ENCODE measurements around the gene ELOF1.

Gene ELOF1

DNA sequence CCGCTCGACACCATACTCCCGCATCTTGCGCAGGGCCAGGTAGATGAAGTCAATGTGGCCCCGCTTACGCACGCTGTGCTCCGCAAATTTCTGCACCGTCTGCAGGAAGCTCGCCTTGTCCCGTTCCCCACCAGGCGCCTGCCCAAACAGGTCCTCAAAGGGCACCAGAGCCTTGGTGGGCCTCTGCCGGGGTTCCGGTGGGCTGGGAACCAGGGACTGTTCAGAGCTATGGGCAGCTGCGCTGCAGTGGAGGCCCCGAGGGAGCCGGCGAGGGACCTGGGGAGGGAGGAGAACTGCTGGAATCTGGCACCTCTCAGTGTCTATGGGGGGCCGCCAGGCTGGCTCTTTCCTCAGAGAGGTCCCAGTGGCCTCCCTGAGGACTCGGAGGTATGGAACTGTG is 45.1 kb downstream of the ELOF1 start:
- POLR2A ChIA-PET: no interaction called here
- CTCF ChIA-PET: interaction anchor here (0.6 kb wide), 1 partner anchor 206 kb away, joined by 3 read pairs; no protein-coding TSS in a partner anchor
- TF ChIP-seq ZNF10 (tag by site-specific recombination; IDR thresholded peaks at IDR 0.05) (no peak), ZFP37 (tag by site-specific recombination; IDR thresholded peaks at IDR 0.05) (no peak), ZNF624 (tag by site-specific recombination; IDR thresholded peaks at IDR 0.05) (no peak), ZBTB7A (tag by site-specific recombination; IDR thresholded peaks at IDR 0.05; ENCODE audit: low read depth) (no peak), ZNF596 (tag by site-specific recombination; IDR thresholded peaks at IDR 0.05) (no peak), ZNF350 (tag by site-specific recombination; IDR thresholded peaks at IDR 0.05) (no peak), ZNF610 (tag by site-specific recombination; IDR thresholded peaks at IDR 0.05; ENCODE audit: borderline replicate concordance) (no peak), OSR2 (tag by site-specific recombination; IDR thresholded peaks at IDR 0.05) (no peak), ZNF626 (tag by site-specific recombination; IDR thresholded peaks at IDR 0.05) (no peak), ZNF48 (tag by site-specific recombination; IDR thresholded peaks at IDR 0.05) (no peak)
- TF ChIP-seq, protein P1, sequence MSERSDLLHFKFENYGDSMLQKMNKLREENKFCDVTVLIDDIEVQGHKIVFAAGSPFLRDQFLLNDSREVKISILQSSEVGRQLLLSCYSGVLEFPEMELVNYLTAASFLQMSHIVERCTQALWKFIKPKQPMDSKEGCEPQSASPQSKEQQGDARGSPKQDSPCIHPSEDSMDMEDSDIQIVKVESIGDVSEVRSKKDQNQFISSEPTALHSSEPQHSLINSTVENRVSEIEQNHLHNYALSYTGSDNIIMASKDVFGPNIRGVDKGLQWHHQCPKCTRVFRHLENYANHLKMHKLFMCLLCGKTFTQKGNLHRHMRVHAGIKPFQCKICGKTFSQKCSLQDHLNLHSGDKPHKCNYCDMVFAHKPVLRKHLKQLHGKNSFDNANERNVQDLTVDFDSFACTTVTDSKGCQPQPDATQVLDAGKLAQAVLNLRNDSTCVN (tag by site-specific recombination; optimal IDR thresholded peaks at IDR 0.05): no peak
- TF ChIP-seq, protein P2, sequence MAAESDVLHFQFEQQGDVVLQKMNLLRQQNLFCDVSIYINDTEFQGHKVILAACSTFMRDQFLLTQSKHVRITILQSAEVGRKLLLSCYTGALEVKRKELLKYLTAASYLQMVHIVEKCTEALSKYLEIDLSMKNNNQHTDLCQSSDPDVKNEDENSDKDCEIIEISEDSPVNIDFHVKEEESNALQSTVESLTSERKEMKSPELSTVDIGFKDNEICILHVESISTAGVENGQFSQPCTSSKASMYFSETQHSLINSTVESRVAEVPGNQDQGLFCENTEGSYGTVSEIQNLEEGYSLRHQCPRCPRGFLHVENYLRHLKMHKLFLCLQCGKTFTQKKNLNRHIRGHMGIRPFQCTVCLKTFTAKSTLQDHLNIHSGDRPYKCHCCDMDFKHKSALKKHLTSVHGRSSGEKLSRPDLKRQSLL (tag by site-specific recombination; IDR thresholded peaks at IDR 0.05): no peak
- TF ChIP-seq, protein P3, sequence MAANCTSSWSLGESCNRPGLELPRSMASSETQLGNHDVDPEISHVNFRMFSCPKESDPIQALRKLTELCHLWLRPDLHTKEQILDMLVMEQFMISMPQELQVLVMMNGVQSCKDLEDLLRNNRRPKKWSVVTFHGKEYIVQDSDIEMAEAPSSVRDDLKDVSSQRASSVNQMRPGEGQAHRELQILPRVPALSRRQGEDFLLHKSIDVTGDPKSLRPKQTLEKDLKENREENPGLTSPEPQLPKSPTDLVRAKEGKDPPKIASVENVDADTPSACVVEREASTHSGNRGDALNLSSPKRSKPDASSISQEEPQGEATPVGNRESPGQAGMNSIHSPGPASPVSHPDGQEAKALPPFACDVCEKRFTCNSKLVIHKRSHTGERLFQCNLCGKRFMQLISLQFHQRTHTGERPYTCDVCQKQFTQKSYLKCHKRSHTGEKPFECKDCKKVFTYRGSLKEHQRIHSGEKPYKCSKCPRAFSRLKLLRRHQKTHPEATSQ (tag by site-specific recombination; IDR thresholded peaks at IDR 0.05): no peak
- no peaks in the 10 kb centered on the region for H3K9me3 ChIP-seq (ENCODE audit: control insufficient read depth, insufficient read depth, low read depth, low read length)
- H3K36me3 ChIP-seq (ENCODE audit: control insufficient read depth in 2 of 2, insufficient read depth in 1 of 2, low read length in 2 of 2): peaks cover 17 to 22% of the 10 kb centered on the region in 2 experiments; a peak in 2 of 3 replicates
- H3K4me1 ChIP-seq (ENCODE audit: control insufficient read depth, insufficient read depth, low read length): no peaks in the 10 kb centered on the region
- no peak overlapping the region for H3K27ac ChIP-seq (ENCODE audit: extremely low read depth, low read depth, low read length)
- no peak overlapping the region for H3K4me3 ChIP-seq (ENCODE audit: low read depth, low read length)

DNA sequence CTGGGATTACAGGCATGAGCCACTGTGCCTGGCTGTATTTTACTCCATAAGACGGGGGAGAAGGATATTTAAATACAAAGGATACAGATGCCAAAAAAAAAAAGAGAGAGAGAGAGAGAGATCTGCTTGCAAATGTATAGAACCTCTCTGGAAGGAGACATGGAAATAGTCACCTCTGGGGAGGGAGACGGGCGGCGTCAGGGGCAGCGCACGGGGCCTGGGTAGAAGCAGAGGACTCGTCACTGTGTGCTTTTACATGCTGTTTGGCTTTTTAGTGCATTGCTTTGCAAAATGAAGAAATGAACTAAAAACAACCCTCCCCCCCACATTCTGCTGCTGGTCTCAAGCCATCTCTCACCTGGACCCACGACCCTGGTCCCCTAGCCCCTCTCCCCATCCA is 48.6 kb downstream of the ELOF1 start:
- H3K4me3 ChIP-seq (ENCODE audit: low read depth, low read length): no peak overlapping the region
- ChIA-PET CTCF (no interaction called here), POLR2A (interaction anchor here (0.7 kb wide), 1 partner anchor 26 kb away, joined by 4 read pairs; no protein-coding TSS in a partner anchor)
- peaks cover 6% of the 10 kb centered on the region for H3K4me1 ChIP-seq (ENCODE audit: control insufficient read depth, insufficient read depth, low read length)
- peaks cover 9 to 17% of the 10 kb centered on the region in 2 experiments; a peak in 2 of 3 replicates for H3K36me3 ChIP-seq (ENCODE audit: control insufficient read depth in 2 of 2, insufficient read depth in 1 of 2, low read length in 2 of 2)
- H3K9me3 ChIP-seq (ENCODE audit: control insufficient read depth, insufficient read depth, low read depth, low read length): no peaks in the 10 kb centered on the region
- no peak overlapping the region for H3K27ac ChIP-seq (ENCODE audit: extremely low read depth, low read depth, low read length)
- no peak for TF ChIP-seq ZNF747 (tag by site-specific recombination; IDR thresholded peaks at IDR 0.05)
- no peak for TF ChIP-seq ZNF311 (tag by site-specific recombination; IDR thresholded peaks at IDR 0.05; ENCODE audit: borderline replicate concordance)
- no peak for TF ChIP-seq BCL11B (tag by site-specific recombination; IDR thresholded peaks at IDR 0.05; ENCODE audit: low read depth)
- TF ChIP-seq ZNF121 (tag by site-specific recombination; IDR thresholded peaks at IDR 0.05): no peak
- no peak for TF ChIP-seq ZFP37 (tag by site-specific recombination; IDR thresholded peaks at IDR 0.05)
- no peak for TF ChIP-seq ZBTB20 (tag by site-specific recombination; IDR thresholded peaks at IDR 0.05)
- TF ChIP-seq ZFP41 (tag by site-specific recombination; IDR thresholded peaks at IDR 0.05; ENCODE audit: borderline replicate concordance): no peak
- TF ChIP-seq, protein P4, sequence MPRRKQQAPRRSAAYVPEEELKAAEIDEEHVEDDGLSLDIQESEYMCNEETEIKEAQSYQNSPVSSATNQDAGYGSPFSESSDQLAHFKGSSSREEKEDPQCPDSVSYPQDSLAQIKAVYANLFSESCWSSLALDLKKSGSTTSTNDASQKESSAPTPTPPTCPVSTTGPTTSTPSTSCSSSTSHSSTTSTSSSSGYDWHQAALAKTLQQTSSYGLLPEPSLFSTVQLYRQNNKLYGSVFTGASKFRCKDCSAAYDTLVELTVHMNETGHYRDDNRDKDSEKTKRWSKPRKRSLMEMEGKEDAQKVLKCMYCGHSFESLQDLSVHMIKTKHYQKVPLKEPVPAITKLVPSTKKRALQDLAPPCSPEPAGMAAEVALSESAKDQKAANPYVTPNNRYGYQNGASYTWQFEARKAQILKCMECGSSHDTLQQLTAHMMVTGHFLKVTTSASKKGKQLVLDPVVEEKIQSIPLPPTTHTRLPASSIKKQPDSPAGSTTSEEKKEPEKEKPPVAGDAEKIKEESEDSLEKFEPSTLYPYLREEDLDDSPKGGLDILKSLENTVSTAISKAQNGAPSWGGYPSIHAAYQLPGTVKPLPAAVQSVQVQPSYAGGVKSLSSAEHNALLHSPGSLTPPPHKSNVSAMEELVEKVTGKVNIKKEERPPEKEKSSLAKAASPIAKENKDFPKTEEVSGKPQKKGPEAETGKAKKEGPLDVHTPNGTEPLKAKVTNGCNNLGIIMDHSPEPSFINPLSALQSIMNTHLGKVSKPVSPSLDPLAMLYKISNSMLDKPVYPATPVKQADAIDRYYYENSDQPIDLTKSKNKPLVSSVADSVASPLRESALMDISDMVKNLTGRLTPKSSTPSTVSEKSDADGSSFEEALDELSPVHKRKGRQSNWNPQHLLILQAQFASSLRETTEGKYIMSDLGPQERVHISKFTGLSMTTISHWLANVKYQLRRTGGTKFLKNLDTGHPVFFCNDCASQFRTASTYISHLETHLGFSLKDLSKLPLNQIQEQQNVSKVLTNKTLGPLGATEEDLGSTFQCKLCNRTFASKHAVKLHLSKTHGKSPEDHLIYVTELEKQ (tag by site-specific recombination; IDR thresholded peaks at IDR 0.05; ENCODE audit: borderline replicate concordance): no peak
- no peak for TF ChIP-seq ZNF777 (tag by site-specific recombination; IDR thresholded peaks at IDR 0.05; ENCODE audit: borderline replicate concordance)
- no peak for TF ChIP-seq ZNF366 (tag by site-specific recombination; conservative IDR thresholded peaks at IDR 0.05)
- no peak for TF ChIP-seq PRDM1 (tag by site-specific recombination; IDR thresholded peaks at IDR 0.05)
- TF ChIP-seq, protein P5, sequence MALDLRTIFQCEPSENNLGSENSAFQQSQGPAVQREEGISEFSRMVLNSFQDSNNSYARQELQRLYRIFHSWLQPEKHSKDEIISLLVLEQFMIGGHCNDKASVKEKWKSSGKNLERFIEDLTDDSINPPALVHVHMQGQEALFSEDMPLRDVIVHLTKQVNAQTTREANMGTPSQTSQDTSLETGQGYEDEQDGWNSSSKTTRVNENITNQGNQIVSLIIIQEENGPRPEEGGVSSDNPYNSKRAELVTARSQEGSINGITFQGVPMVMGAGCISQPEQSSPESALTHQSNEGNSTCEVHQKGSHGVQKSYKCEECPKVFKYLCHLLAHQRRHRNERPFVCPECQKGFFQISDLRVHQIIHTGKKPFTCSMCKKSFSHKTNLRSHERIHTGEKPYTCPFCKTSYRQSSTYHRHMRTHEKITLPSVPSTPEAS (tag by site-specific recombination; IDR thresholded peaks at IDR 0.05): no peak
- TF ChIP-seq, protein P6, sequence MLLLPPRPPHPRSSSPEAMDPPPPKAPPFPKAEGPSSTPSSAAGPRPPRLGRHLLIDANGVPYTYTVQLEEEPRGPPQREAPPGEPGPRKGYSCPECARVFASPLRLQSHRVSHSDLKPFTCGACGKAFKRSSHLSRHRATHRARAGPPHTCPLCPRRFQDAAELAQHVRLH (tag by site-specific recombination; IDR thresholded peaks at IDR 0.05): no peak
- no peak for TF ChIP-seq YY1 (tag by site-specific recombination; IDR thresholded peaks at IDR 0.05)
- TF ChIP-seq ZNF768 (tag by site-specific recombination; IDR thresholded peaks at IDR 0.05): no peak
- no peak for TF ChIP-seq ZNF394 (tag by site-specific recombination; IDR thresholded peaks at IDR 0.05; ENCODE audit: borderline replicate concordance)
